Left colon (tissue), 2 donors: ENCODE results near the gene OTUD7B. TPM values are rescaled to one million over a fixed set of nuclear protein-coding genes. Genes with fewer than 3 reads are reported as not detected.

ENCODE experiments used
- ATAC-seq: fragments of 200-7000 bp; cut with Tn5 transposase; one replicate; pipeline ENCODE4 v1.9.1; 2020; ENCODE audit warnings: mild to moderate bottlenecking, moderate library complexity
- DNase-seq, 2 donors: peaks; one replicate each; pipeline ENCODE4 v3.0.0-alpha.2; 2020
- intact Hi-C, 2 donors: fragments of 100-400 bp; cut with DNase I in 1 of 2; cut with micrococcal nuclease in 1 of 2; formaldehyde crosslinking; loops; one replicate each; pipeline versions ENCODE4 v1.11.2 to v1.14.0; 2022; cut with DNase I, micrococcal nuclease
- total RNA-seq, 2 donors: library from RNA; stranded (reverse); fragmentation: NEBNext Ultra II Directional; extraction: Animal tissue kit (Norgen Biotek cat#: 25700); gene quantifications; one replicate each; pipeline ENCODE4 v1.2.1, GENCODE V29; 2021
- donor health status: DM: no; HTN: no; CAD: no.
- donor health status: DM: yes; HTN: yes; CAD: no.

OTUD7B gene
- total RNA-seq, 2 donors from 2014 or later, result 35.3 to 53.6 TPM

GRCh38 chr1:149929856-149930255, 80.7 kb downstream of the OTUD7B start:
- intact Hi-C loops, result no loop called here
- ATAC-seq (no peak), DNase-seq (no peak)

- ATAC-seq, result no peak
- no peak for DNase-seq
- intact Hi-C loops, result no loop called here
Measured at GRCh38 chr1:149928401-149928724, 82.2 kb downstream of the OTUD7B start.

GRCh38 chr1:149927563-149928400, 82.7 kb downstream of the OTUD7B start, which contains the start of gene SF3B4:
TSS of gene SF3B4 (minus strand) at chr1:149927803. CDS start at chr1:149927759, 44 bp downstream.
- intact Hi-C loops, result no loop called here
- peak; percentile 95 to 98 for DNase-seq
- ATAC-seq, result peak; percentile 84

GRCh38 chr1:149927056-149927562, 83.4 kb downstream of the OTUD7B start:
- intact Hi-C loops, result no loop called here
- DNase-seq (no peak), ATAC-seq (no peak)

GRCh38 chr1:149926296-149926695, 84.2 kb downstream of the OTUD7B start:
- DNase-seq (no peak), ATAC-seq (no peak)
- intact Hi-C loops, result no loop called here

GRCh38 chr1:149925751-149926150, 84.8 kb downstream of the OTUD7B start:
- intact Hi-C loops, result no loop called here
- DNase-seq, result no peak
- no peak for ATAC-seq

GRCh38 chr1:149925345-149925744, 85.2 kb downstream of the OTUD7B start:
- intact Hi-C loops, result no loop called here
- ATAC-seq (no peak), DNase-seq (no peak)

- intact Hi-C loops, result no loop called here
Measured at GRCh38 chr1:149923626-149924025, 86.9 kb downstream of the OTUD7B start.

GRCh38 chr1:149917571-149918144, 92.9 kb downstream of the OTUD7B start, which contains the start of gene SV2A:
TSS of gene SV2A (minus strand) at chr1:149917844. CDS start at chr1:149913840, 4,004 bp downstream.
- DNase-seq, result peak in 1 of 2 donors; percentile 35
- ATAC-seq, result peak; percentile 7
- intact Hi-C loops, result no loop called here

More at GRCh38 chr1:149923626-149924025, 86.9 kb downstream of the OTUD7B start:
- ATAC-seq, result no peak
- DNase-seq, result no peak

- intact Hi-C loops, result no loop called here
- DNase-seq (no peak), ATAC-seq (no peak)
Measured at GRCh38 chr1:149916898-149917252, 93.7 kb downstream of the OTUD7B start.

GRCh38 chr1:149916193-149916897, 94.2 kb downstream of the OTUD7B start:
- DNase-seq (no peak), ATAC-seq (no peak)
- intact Hi-C loops, result no loop called here

- ATAC-seq, result no peak
- no peak for DNase-seq
- intact Hi-C loops, result no loop called here
Measured at GRCh38 chr1:149915429-149916192, 94.9 kb downstream of the OTUD7B start.

- intact Hi-C loops, result no loop called here
- ATAC-seq (no peak), DNase-seq (no peak)
Measured at GRCh38 chr1:149914545-149914944, 96.0 kb downstream of the OTUD7B start.

- intact Hi-C loops, result no loop called here
- no peak for DNase-seq
- no peak for ATAC-seq
Measured at GRCh38 chr1:149906570-149907075, 103.9 kb downstream of the OTUD7B start.

- intact Hi-C loops, result no loop called here
- DNase-seq (no peak), ATAC-seq (no peak)
Measured at GRCh38 chr1:149903836-149904491, 106.6 kb downstream of the OTUD7B start.

GRCh38 chr1:149899460-149900284, 110.9 kb downstream of the OTUD7B start, which contains the start of gene BOLA1:
TSS of gene BOLA1 (plus strand) at chr1:149899568. CDS start at chr1:149900060, 492 bp downstream.
- intact Hi-C loops, result loop anchor here in 1 of 2 donors (10.0 kb wide), 2 partner anchors 165 to 265 kb away; partner anchors contain the start of gene VPS45
- ATAC-seq (peak; percentile 99), DNase-seq (peak; percentile 91 to 94)

GRCh38 chr1:149896575-149896974, 114.0 kb downstream of the OTUD7B start:
- no peak for DNase-seq
- ATAC-seq, result no peak
- intact Hi-C loops, result loop anchor here in 1 of 2 donors (10.0 kb wide), 2 partner anchors 168 to 268 kb away; partner anchors contain the start of gene VPS45
